SK-N-SH treated with all-trans-retinoic acid at 6 μM for 48 hours (cell line): ENCODE measurements around the gene DNAAF3.

Source experiments
- CREB5 ChIP-seq: fragments of 250-450 bp; sonication (Bioruptor Pico); IDR thresholded peaks from 2 replicates; pipeline ENCODE4 v1.5.1; 2020; ENCODE audit warnings: low read depth, mild to moderate bottlenecking, moderate library complexity
- CSDC2 ChIP-seq: fragments of 250-450 bp; sonication (Bioruptor Pico); IDR thresholded peaks from 2 replicates; pipeline ENCODE4 v1.5.0; 2020; ENCODE audit warnings: mild to moderate bottlenecking, moderate library complexity
- CSRNP3 ChIP-seq: fragments of 250-450 bp; sonication (Bioruptor Pico); IDR thresholded peaks from 2 replicates; pipeline ENCODE4 v1.5.1; 2021; ENCODE audit warnings: mild to moderate bottlenecking, moderate library complexity
- PATZ1 ChIP-seq: fragments of 250-450 bp; sonication (Bioruptor Pico); IDR thresholded peaks from 2 replicates; pipeline ENCODE4 v1.8.0; 2020; ENCODE audit warnings: mild to moderate bottlenecking, moderate library complexity, borderline replicate concordance
- PPARA ChIP-seq: fragments of 250-450 bp; sonication (Bioruptor Pico); IDR thresholded peaks from 2 replicates; pipeline ENCODE4 v1.5.0; 2020; ENCODE audit warnings: mild to moderate bottlenecking, borderline replicate concordance
- RARB ChIP-seq: fragments of 250-450 bp; sonication (Bioruptor Pico); IDR thresholded peaks from 2 replicates; pipeline ENCODE4 v1.8.0; 2021; ENCODE audit warnings: mild to moderate bottlenecking, moderate library complexity
- TSHZ2 ChIP-seq: fragments of 250-450 bp; sonication (Bioruptor Pico); IDR thresholded peaks from 2 replicates; pipeline ENCODE4 v1.5.0; 2020; ENCODE audit warnings: mild to moderate bottlenecking, moderate library complexity
- ZC3H10 ChIP-seq: fragments of 250-450 bp; sonication (Bioruptor Pico); IDR thresholded peaks from 2 replicates; pipeline ENCODE4 v1.5.1; 2021; ENCODE audit warnings: mild to moderate bottlenecking, moderate library complexity
- ZNF565 ChIP-seq: fragments of 450-650 bp; formaldehyde crosslinking; conservative IDR thresholded peaks from 2 replicates; pipeline ENCODE4 v1.5.0; 2020; ENCODE audit warnings: low read depth, mild to moderate bottlenecking, moderate library complexity

GRCh38 chr19:55115446-55116065 lies 50.9 kb downstream of the DNAAF3 start:
- TF ChIP-seq ZNF565 (no peak), PPARA (no peak), CREB5 (CRISPR knock-in tag) (no peak), CSDC2 (no peak), PATZ1 (CRISPR knock-in tag) (no peak), CSRNP3 (no peak), TSHZ2 (CRISPR knock-in tag) (no peak), ZC3H10 (no peak), RARB (no peak)
